HG02763 (cell line): ENCODE data around the gene TRDN.

Source experiments
- ATAC-seq: cut with Tn5 transposase; IDR thresholded peaks from one replicate; pipeline ENCODE4 v1.9.1; 2021; ENCODE audit warnings: mild to moderate bottlenecking, moderate library complexity; ENCODE audit not compliant: unreplicated experiment

TRDN gene

GRCh38 chr6:123417535-123417934, 219.2 kb downstream of the TRDN start:
- no peak for ATAC-seq

- peak; percentile 95 for ATAC-seq
Observed at GRCh38 chr6:123415844-123416468, 220.8 kb downstream of the TRDN start.

- no peak for ATAC-seq
Observed at GRCh38 chr6:123404975-123405374, 231.8 kb downstream of the TRDN start.

DNA sequence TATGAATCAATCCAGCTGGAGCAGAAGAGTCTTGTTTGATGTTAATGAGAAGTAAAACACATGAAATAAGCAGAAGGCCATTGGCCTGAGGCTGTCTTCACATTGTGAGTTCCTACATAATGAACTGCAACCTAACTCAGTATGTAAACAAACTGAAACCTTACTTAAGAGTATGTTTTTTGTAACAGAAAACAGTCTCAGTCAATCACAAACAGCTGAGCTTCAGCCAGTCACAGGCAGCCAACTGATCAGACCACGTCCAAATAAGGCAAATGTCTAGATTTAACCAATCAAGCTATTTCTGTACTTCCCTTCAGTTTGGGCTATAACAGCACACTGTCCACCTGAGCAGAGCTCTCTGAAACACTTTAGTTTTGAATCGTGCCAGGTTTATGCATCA, 234.7 kb downstream of the TRDN start:
- peak; percentile 98 for ATAC-seq

- no peak for ATAC-seq
Observed at GRCh38 chr6:123398072-123398471, 238.7 kb downstream of the TRDN start.

GRCh38 chr6:123393331-123393730, 243.4 kb downstream of the TRDN start:
- ATAC-seq, result no peak

- ATAC-seq, result no peak
Observed at GRCh38 chr6:123383718-123384117, 253.0 kb downstream of the TRDN start.

DNA sequence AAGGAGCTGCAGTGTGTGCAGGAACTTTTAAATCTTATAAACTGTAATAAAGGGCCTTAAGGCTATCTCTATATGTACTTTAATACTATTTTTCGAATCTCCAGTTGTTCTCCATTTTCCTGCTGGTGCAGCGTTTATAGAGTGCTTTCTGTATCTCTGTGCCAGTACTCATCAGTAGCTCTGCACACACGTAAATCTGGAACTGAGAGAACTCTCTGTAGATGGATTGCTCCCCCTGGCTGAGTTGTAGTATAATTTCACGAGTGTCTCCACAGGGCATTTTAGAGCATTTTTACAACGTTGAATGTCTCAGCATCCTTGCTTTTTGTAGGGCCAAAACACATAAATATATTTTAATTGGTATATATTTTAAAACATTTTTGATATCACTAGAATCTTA, 256.5 kb downstream of the TRDN start:
- no peak for ATAC-seq

DNA sequence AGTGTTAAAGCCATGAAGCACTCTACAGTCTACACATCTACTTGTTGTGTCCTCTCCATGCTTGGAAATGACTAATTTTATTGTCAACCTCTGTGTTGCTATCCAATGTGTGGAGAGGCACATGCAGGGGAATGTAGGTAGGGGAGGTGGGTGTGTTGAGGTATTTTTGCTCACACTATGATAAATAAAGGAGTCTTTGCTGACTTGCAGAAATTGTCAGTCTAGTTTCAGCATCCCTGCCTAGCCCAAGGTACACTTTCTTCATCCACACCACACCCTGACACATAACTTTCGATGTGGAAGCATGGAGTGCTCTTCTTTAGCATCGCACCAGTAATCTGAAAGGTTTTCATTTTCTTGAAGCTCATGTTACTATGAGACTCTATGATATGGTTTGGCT, 264.0 kb downstream of the TRDN start:
- ATAC-seq, result no peak

GRCh38 chr6:123363912-123364311, 272.8 kb downstream of the TRDN start:
- ATAC-seq, result no peak

DNA sequence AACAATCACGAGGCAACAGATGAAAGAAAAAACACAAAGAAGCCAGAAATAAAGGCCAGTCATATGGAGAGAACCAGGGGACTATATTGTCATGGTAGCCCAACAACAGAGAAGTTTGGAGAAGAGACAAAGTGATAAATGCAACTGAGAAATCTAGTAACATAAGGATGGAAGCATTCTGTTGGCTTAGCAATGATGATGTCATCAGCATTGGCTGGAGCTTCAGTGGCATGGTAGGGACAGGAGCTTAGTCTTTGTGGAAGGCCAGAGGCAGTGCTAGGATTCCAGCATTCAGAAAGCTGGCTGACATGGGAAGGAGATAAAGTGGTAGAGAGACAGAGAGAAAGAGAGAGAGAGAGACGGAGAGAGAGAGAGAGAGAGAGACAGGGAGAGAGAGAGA, 276.4 kb downstream of the TRDN start:
- ATAC-seq, result no peak

DNA sequence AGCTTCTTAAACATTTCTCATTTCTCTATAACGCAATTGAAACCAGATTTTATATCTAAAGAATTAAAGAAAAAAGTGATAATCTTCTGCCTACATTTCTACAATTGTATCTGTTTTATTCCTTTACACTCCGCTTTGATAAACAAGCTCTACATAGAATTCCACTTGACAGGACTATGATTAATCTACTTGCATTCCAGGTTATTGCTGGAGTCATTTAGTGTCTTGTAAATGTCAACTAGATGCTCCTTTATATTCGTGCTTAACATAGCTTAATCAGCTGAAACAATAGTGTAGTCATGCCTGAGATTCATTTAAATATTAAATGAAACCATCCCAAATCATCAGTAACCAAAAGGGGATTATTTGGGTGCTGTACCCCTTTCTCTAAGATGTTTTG, 284.0 kb downstream of the TRDN start:
- ATAC-seq, result no peak

DNA sequence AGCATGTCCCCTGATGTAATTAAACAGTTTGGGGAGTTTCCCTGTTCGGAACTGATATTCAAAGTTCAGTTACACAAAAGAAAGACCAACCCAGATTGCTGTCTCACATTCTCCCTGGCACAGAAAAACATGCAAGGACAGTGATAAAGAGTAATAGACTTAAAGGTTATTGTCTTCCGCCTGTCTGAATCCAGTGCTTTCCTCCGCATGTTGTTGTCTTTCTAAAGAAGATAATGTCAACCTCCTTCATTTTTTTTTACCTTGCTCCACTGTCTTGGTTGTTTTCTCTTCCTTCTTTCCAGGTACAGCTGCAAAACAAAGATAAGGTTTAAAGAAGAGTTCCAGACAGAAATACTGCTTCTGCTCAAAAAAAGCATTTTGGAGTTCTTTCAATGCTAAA, 284.5 kb downstream of the TRDN start:
- no peak for ATAC-seq

GRCh38 chr6:123343836-123344235, 292.9 kb downstream of the TRDN start:
- ATAC-seq, result no peak

DNA sequence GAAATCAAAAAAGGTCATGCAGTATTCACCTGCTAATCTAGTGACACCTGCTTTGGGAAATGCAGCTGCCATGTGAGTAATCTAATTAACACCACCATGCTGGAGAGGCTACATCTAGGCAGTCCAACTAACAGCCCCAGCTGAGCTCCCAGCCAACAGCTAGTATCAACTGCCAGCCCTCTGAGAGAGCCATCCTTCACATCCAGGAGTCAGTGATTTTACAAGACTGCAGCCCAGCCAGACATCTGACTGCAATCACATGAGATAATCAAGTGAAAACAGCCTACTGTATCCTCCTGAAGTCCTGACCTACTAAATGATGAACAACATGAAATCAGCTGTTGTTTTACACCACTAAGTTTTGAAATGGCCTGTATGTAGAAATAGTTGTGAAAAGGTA, 298.4 kb downstream of the TRDN start:
- no peak for ATAC-seq

- no peak for ATAC-seq
Observed at GRCh38 chr6:123333000-123333756, 303.6 kb downstream of the TRDN start.

- ATAC-seq, result no peak
Observed at GRCh38 chr6:123332070-123332469, 304.7 kb downstream of the TRDN start.

GRCh38 chr6:123329337-123329736, 307.4 kb downstream of the TRDN start:
- no peak for ATAC-seq

GRCh38 chr6:123323452-123324329, 313.1 kb downstream of the TRDN start:
- no peak for ATAC-seq

DNA sequence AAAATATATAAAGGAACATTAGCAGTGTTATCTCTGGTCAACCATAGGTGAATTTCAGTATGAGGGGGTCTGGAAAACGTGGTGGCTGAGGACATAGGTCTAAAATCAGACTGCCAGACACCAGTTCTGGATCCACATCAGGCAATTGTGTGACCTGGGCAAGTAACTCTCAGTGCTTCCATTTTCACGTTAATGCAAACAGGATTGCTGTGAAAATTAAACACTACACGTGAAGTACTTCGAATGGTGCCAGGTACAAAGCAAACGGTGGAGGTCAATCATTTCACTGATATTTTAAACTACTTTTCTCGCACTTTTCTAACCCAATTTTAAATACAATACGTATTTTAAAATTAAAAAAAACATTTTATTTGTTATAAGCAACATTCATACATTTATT, 315.7 kb downstream of the TRDN start:
- ATAC-seq, result no peak

DNA sequence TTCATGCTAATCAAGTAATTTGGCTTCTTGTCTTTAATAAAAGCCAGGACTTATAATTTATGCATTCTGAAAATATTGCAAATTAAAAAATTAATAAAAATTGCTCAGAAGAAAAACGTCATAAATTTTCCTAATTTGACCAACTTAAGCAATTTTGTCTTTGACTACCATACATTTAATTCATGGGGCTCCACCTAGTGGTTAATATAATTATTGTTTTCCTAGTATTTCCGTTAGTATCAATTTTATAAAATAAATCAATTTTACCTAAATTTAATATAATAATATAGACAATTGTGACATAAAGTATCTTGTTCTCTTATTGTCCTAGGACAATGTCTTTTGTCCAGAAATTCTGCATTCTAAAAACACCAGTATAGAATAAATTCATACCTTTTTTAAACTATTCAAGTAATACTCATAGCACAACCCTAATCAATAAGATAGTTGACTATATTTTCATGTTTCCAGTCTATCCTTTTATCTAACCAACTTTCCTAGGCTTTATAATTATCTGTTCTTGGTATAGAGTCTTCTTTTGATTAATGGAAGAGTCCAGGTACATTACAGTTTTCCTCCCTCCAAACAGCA, 319.9 kb downstream of the TRDN start:
- no peak for ATAC-seq
